ENCODE data around the gene TBC1D9B.
"Not testable (repeated sequence)": the region's sequence is repeated elsewhere in the genome, so short reads cannot be mapped to it uniquely, and the experiment has no call there.

The TBC1D9B gene

GRCh38 chr5:179872055-179872827 lies 35.5 kb downstream of the TBC1D9B start:
- peaks cover 59% of the 10 kb centered on the region for H3K36me3 ChIP-seq (ENCODE audit: control insufficient read depth, low read length)
- H3K79me2 ChIP-seq (ENCODE audit: control insufficient read depth, low read length): no peaks in the 10 kb centered on the region
- H3K4me1 ChIP-seq (ENCODE audit: control insufficient read depth, low read length): no peaks in the 10 kb centered on the region
- no peak overlapping the region for H3K27ac ChIP-seq (ENCODE audit: low read depth, low read length)
- TF ChIP-seq, protein P1, sequence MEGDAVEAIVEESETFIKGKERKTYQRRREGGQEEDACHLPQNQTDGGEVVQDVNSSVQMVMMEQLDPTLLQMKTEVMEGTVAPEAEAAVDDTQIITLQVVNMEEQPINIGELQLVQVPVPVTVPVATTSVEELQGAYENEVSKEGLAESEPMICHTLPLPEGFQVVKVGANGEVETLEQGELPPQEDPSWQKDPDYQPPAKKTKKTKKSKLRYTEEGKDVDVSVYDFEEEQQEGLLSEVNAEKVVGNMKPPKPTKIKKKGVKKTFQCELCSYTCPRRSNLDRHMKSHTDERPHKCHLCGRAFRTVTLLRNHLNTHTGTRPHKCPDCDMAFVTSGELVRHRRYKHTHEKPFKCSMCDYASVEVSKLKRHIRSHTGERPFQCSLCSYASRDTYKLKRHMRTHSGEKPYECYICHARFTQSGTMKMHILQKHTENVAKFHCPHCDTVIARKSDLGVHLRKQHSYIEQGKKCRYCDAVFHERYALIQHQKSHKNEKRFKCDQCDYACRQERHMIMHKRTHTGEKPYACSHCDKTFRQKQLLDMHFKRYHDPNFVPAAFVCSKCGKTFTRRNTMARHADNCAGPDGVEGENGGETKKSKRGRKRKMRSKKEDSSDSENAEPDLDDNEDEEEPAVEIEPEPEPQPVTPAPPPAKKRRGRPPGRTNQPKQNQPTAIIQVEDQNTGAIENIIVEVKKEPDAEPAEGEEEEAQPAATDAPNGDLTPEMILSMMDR (IDR thresholded peaks at IDR 0.05; ENCODE audit: low read depth, low read length, poor library complexity, severe bottlenecking): no peak
- TF ChIP-seq EZH2phosphoT487 (IDR thresholded peaks at IDR 0.05; ENCODE audit: borderline replicate concordance, low read length): no peak
- no peaks in the 10 kb centered on the region for H3K9me2 ChIP-seq (replicated peaks; ENCODE audit: control insufficient read depth, low read length)
- H3K9me3 ChIP-seq (ENCODE audit: control insufficient read depth, insufficient read depth, low read length): no peaks in the 10 kb centered on the region
- H4K20me1 ChIP-seq (ENCODE audit: control insufficient read depth, insufficient read depth, low read depth, low read length): no peaks in the 10 kb centered on the region
- no peaks in the 10 kb centered on the region for H3F3A ChIP-seq (ENCODE audit: control insufficient read depth, insufficient read depth)
- no peak overlapping the region for H3K4me3 ChIP-seq (ENCODE audit: low read length)
- H3K4me2 ChIP-seq (ENCODE audit: low read length): no peak overlapping the region
- H3K27me3 ChIP-seq (ENCODE audit: control insufficient read depth, low read length): no peaks in the 10 kb centered on the region

DNA sequence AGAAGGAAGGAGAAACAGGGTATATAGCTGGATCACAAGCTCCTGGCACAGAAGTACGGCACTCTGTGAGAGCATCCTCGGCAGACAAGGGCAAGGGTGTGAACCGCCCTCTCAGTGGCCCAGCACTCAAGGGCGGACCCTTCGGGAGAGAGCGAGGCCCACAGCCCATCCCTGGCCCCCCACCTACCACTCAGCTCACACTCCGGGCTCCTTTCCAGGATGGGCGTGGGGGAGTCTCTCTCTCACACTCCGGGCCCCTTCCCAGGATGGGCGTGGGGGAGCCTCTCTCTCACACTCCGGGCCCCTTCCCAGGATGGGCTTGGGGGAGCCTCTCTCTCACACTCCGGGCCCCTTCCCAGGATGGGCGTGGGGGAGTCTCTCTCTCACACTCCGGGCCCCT lies 36.2 kb downstream of the TBC1D9B start:
- not testable (repeated sequence) for H3K4me2 ChIP-seq (ENCODE audit: low read length); H4K20me1 ChIP-seq (ENCODE audit: control insufficient read depth, insufficient read depth, low read depth, low read length); H3K9me3 ChIP-seq (ENCODE audit: control insufficient read depth, insufficient read depth, low read length); H3K27ac ChIP-seq (ENCODE audit: low read depth, low read length); H3K79me2 ChIP-seq (ENCODE audit: control insufficient read depth, low read length); H3K4me3 ChIP-seq (ENCODE audit: low read length); H3K9me2 ChIP-seq (replicated peaks; ENCODE audit: control insufficient read depth, low read length); H3K4me1 ChIP-seq (ENCODE audit: control insufficient read depth, low read length); H3F3A ChIP-seq (ENCODE audit: control insufficient read depth, insufficient read depth); H3K27me3 ChIP-seq (ENCODE audit: control insufficient read depth, low read length)
- H3K36me3 ChIP-seq (ENCODE audit: control insufficient read depth, low read length): peaks cover 66% of the 10 kb centered on the region

GRCh38 chr5:179870952-179871351 lies 36.7 kb downstream of the TBC1D9B start:
- Histone ChIP-seq H3K4me2 (ENCODE audit: low read length) (no peak overlapping the region), H3K27me3 (ENCODE audit: control insufficient read depth, low read length) (no peaks in the 10 kb centered on the region), H3K9me2 (replicated peaks; ENCODE audit: control insufficient read depth, low read length) (no peaks in the 10 kb centered on the region), H3K36me3 (ENCODE audit: control insufficient read depth, low read length) (peaks cover 67% of the 10 kb centered on the region), H3K9me3 (ENCODE audit: control insufficient read depth, insufficient read depth, low read length) (no peaks in the 10 kb centered on the region), H3K27ac (ENCODE audit: low read depth, low read length) (no peak overlapping the region), H3K4me3 (ENCODE audit: low read length) (no peak overlapping the region), H4K20me1 (ENCODE audit: control insufficient read depth, insufficient read depth, low read depth, low read length) (no peaks in the 10 kb centered on the region), H3K79me2 (ENCODE audit: control insufficient read depth, low read length) (no peaks in the 10 kb centered on the region), H3K4me1 (ENCODE audit: control insufficient read depth, low read length) (no peaks in the 10 kb centered on the region), H3F3A (ENCODE audit: control insufficient read depth, insufficient read depth) (no peaks in the 10 kb centered on the region)
- TF ChIP-seq EZH2phosphoT487 (IDR thresholded peaks at IDR 0.05; ENCODE audit: borderline replicate concordance, low read length): no peak
- TF ChIP-seq, protein P1 (IDR thresholded peaks at IDR 0.05; ENCODE audit: low read depth, low read length, poor library complexity, severe bottlenecking): no peak

DNA sequence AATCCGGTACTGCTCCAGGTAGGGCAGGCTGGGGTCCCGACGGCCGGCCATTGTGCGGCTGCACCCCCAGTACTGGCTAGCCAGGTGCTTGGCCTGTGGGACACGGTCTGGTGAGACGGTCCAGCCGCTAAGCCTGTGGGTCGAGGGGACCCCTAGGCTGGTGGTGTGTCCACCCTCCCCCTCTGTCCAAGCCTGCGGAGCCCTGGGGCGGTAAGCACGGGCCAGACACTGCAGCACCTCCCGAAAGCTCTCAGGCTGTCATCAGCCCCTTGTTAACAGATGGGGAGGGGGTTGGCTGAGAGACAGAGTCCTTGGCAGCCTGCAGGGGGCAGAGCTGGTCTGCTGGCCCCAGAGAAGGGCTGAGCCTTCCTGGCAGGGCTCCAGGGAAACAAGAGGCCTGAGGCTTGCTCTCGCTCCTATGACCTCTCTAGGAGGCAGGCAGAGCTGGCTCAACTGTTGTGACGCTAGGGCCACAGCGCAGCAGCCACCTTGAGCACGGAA lies 37.2 kb downstream of the TBC1D9B start:
- Histone ChIP-seq H3K27ac (ENCODE audit: low read depth, low read length) (no peak overlapping the region), H3K9me2 (replicated peaks; ENCODE audit: control insufficient read depth, low read length) (no peaks in the 10 kb centered on the region), H3K4me3 (ENCODE audit: low read length) (no peak overlapping the region), H3K79me2 (ENCODE audit: control insufficient read depth, low read length) (no peaks in the 10 kb centered on the region), H3K4me1 (ENCODE audit: control insufficient read depth, low read length) (no peaks in the 10 kb centered on the region), H3K9me3 (ENCODE audit: control insufficient read depth, insufficient read depth, low read length) (no peaks in the 10 kb centered on the region), H4K20me1 (ENCODE audit: control insufficient read depth, insufficient read depth, low read depth, low read length) (no peaks in the 10 kb centered on the region), H3K27me3 (ENCODE audit: control insufficient read depth, low read length) (no peaks in the 10 kb centered on the region), H3K4me2 (ENCODE audit: low read length) (no peak overlapping the region), H3F3A (ENCODE audit: control insufficient read depth, insufficient read depth) (no peaks in the 10 kb centered on the region), H3K36me3 (ENCODE audit: control insufficient read depth, low read length) (peaks cover 67% of the 10 kb centered on the region)
- TF ChIP-seq, protein P1 (IDR thresholded peaks at IDR 0.05; ENCODE audit: low read depth, low read length, poor library complexity, severe bottlenecking): peak; percentile 47
- no peak for TF ChIP-seq EZH2phosphoT487 (IDR thresholded peaks at IDR 0.05; ENCODE audit: borderline replicate concordance, low read length)

All from DOHH2 (cell line).